Activated CD4-positive, alpha-beta T cell treated with anti-CD3 and anti-CD28 coated beads, Interleukin-2, amount 10 ng/mL, durations not matched to agents 7 days and 5 days (primary cell): ENCODE measurements around the gene TBX15. TPM values are rescaled to one million over a fixed set of nuclear protein-coding genes. Genes with fewer than 3 reads are reported as not detected.

Source experiments
- CTCF ChIA-PET: fragments of 350-600 bp; sonication (Branson Sonifier 250); formaldehyde crosslinking; loops from one replicate; lab custom pipeline; 2021; ENCODE audit warnings: antibody characterized with exemption; lab: Charles Lee
- POLR2A ChIA-PET: fragments of 350-600 bp; sonication (Branson Sonifier 250); formaldehyde crosslinking; loops from one replicate; lab custom pipeline; 2021; ENCODE audit warnings: antibody characterized with exemption; lab: Charles Lee
- DNase-seq: peaks from one replicate; pipeline ENCODE4 v3.0.0-alpha.2; 2020
- H3K27ac Mint-ChIP-seq: one replicate; pipeline ENCODE4 v1.8.0; 2021; ENCODE audit warnings: mild to moderate bottlenecking, moderate library complexity, mixed read lengths
- H3K27me3 Mint-ChIP-seq: one replicate; pipeline ENCODE4 v1.8.0; 2021; ENCODE audit warnings: mixed read lengths
- H3K36me3 Mint-ChIP-seq: one replicate; pipeline ENCODE4 v1.8.0; 2021; ENCODE audit warnings: low read depth, mixed read lengths
- H3K4me1 Mint-ChIP-seq: one replicate; pipeline ENCODE4 v1.8.0; 2021; ENCODE audit warnings: mixed read lengths
- H3K4me3 Mint-ChIP-seq: one replicate; pipeline ENCODE4 v1.8.0; 2021; ENCODE audit warnings: mild to moderate bottlenecking, moderate library complexity, mixed read lengths
- H3K9me3 Mint-ChIP-seq: one replicate; pipeline ENCODE4 v1.8.0; 2021; ENCODE audit warnings: mixed read lengths
- total RNA-seq, 2 experiments: library from RNA; stranded (reverse); gene quantifications; one replicate each; pipeline ENCODE4 v1.2.3, GENCODE V29; 2021

The TBX15 gene
- total RNA-seq, 2 experiments from 2014 or later: not detected

- Mint-ChIP-seq H3K36me3 (no peaks in the 10 kb centered on the region), H3K9me3 (no peaks in the 10 kb centered on the region), H3K27ac (no peak overlapping the region), H3K4me3 (no peak overlapping the region), H3K4me1 (no peaks in the 10 kb centered on the region), H3K27me3 (no peaks in the 10 kb centered on the region)
- ChIA-PET POLR2A (no interaction called here), CTCF (no interaction called here)
- DNase-seq: no peak
Observed at GRCh38 chr1:118862755-118863154, 125.4 kb downstream of the TBX15 start.

- H3K36me3 Mint-ChIP-seq: no peaks in the 10 kb centered on the region
- POLR2A ChIA-PET: no interaction called here
- no peak overlapping the region for H3K27ac Mint-ChIP-seq
- no peaks in the 10 kb centered on the region for H3K27me3 Mint-ChIP-seq
- no peaks in the 10 kb centered on the region for H3K4me1 Mint-ChIP-seq
- DNase-seq: no peak
- CTCF ChIA-PET: interaction anchor here (1.1 kb wide), 1 partner anchor 8 kb away, joined by 3 read pairs; no protein-coding TSS in a partner anchor
- no peaks in the 10 kb centered on the region for H3K9me3 Mint-ChIP-seq
- no peak overlapping the region for H3K4me3 Mint-ChIP-seq
Observed at GRCh38 chr1:118861216-118861615, 126.9 kb downstream of the TBX15 start.

GRCh38 chr1:118859999-118860398 is 128.1 kb downstream of the TBX15 start:
- H3K27me3 Mint-ChIP-seq: no peaks in the 10 kb centered on the region
- CTCF ChIA-PET: interaction anchor here (1.1 kb wide), 1 partner anchor 9 kb away, joined by 3 read pairs; no protein-coding TSS in a partner anchor
- H3K9me3 Mint-ChIP-seq: no peaks in the 10 kb centered on the region
- no peaks in the 10 kb centered on the region for H3K4me1 Mint-ChIP-seq
- POLR2A ChIA-PET: no interaction called here
- no peaks in the 10 kb centered on the region for H3K36me3 Mint-ChIP-seq
- H3K27ac Mint-ChIP-seq: no peak overlapping the region
- no peak for DNase-seq
- no peak overlapping the region for H3K4me3 Mint-ChIP-seq

GRCh38 chr1:118846443-118846842 is 141.7 kb downstream of the TBX15 start:
- ChIA-PET CTCF (no interaction called here), POLR2A (no interaction called here)
- no peak for DNase-seq
- no peaks in the 10 kb centered on the region for H3K27me3 Mint-ChIP-seq
- H3K4me3 Mint-ChIP-seq: no peak overlapping the region
- H3K27ac Mint-ChIP-seq: no peak overlapping the region
- H3K4me1 Mint-ChIP-seq: no peaks in the 10 kb centered on the region
- no peaks in the 10 kb centered on the region for H3K36me3 Mint-ChIP-seq
- peaks cover 10% of the 10 kb centered on the region for H3K9me3 Mint-ChIP-seq

- Mint-ChIP-seq H3K36me3 (no peaks in the 10 kb centered on the region), H3K27me3 (no peaks in the 10 kb centered on the region), H3K4me3 (no peak overlapping the region), H3K9me3 (peaks cover 6% of the 10 kb centered on the region), H3K4me1 (no peaks in the 10 kb centered on the region), H3K27ac (no peak overlapping the region)
- ChIA-PET POLR2A (no interaction called here), CTCF (no interaction called here)
- DNase-seq: no peak
Observed at GRCh38 chr1:118842452-118843201, 145.5 kb downstream of the TBX15 start.

GRCh38 chr1:118841521-118841920 is 146.6 kb downstream of the TBX15 start:
- POLR2A ChIA-PET: no interaction called here
- no peaks in the 10 kb centered on the region for H3K4me1 Mint-ChIP-seq
- no peaks in the 10 kb centered on the region for H3K27me3 Mint-ChIP-seq
- no peak for DNase-seq
- H3K36me3 Mint-ChIP-seq: no peaks in the 10 kb centered on the region
- no peak overlapping the region for H3K27ac Mint-ChIP-seq
- CTCF ChIA-PET: no interaction called here
- no peak overlapping the region for H3K4me3 Mint-ChIP-seq
- peaks cover 6% of the 10 kb centered on the region for H3K9me3 Mint-ChIP-seq

Other genes starting within 250 kb of the TBX15 start
- gene WARS2, start 152.3 kb upstream of the TBX15 start, total RNA-seq: 10 to 100 TPM; 10.3 to 12.9 TPM